ENCODE results near the gene LGMN. TPM values are rescaled to one million over a fixed set of nuclear protein-coding genes. Genes with fewer than 3 reads are reported as not detected.

Gene LGMN
- total and polyA plus RNA-seq, 2 of the 8 experiments (the other 6 are each of a cell fraction or from before 2014, with no cell fraction given), result 57.4 to 83.4 TPM

DNA sequence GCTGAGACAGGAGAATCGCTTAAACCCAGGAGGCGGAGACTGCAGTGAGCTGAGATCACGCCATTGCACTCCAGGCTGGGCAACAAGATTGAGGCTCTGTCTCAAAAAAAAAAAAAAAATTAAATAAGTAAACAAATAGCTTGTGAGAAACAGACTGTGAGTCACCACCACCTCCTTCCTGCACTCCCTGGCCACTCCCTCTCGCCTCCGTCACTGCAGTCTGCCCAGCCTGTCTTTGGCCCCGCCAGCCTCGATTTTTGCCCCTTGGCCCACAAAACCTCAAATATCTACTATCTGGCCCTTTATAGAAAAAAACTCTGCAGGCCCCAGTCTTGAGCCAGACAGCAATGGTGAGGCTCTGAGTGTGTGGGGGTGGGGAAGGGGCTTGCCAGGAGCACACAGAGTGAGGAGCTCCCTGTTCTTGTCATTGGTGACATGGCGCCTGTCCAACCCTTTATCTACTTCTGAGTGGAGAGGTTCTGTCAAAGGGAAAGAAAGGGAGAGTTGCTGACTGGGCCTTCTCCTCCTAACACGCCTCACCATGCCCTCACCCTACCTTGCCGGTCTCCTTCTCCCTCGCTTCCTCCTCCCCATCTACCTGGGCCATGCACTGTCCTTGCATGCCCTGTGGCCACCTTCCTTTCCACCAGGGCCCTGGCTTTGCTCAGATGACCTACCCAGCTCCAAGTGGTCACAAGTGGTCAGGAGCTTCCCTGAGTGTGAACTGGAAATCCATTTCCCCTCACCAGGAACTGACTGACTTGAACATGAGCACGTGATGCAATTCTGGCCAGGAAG lies 22.1 kb downstream of the LGMN start:
- Histone ChIP-seq H3K4me1 (replicated peaks in 1 of 4; ENCODE audit: control insufficient read depth in 3 of 4, insufficient read depth in 4 of 4, low read length in 3 of 4) (no peaks in the 10 kb centered on the region), H2AFZ (ENCODE audit: low read length) (no peak overlapping the region), H3K27me3 (replicated peaks in 1 of 4; ENCODE audit: control insufficient read depth in 3 of 4, extremely low read depth in 1 of 4, insufficient read depth in 3 of 4, low read length in 3 of 4) (no peaks in the 10 kb centered on the region), H2BK20ac (ENCODE audit: low read length) (no peak overlapping the region), H3K4ac (replicated peaks; ENCODE audit: insufficient read length, low read depth, low read length) (no peak overlapping the region), H4K91ac (replicated peaks; ENCODE audit: insufficient read length, low read length) (no peak overlapping the region), H3K14ac (ENCODE audit: insufficient read length) (no peak overlapping the region), H3K56ac (replicated peaks; ENCODE audit: insufficient read length, low read depth, low read length) (no peak overlapping the region), H3K9ac (replicated peaks in 1 of 4; ENCODE audit: extremely low read depth in 1 of 4, low read depth in 3 of 4, low read length in 3 of 4) (no peak overlapping the region), H2BK15ac (ENCODE audit: low read length) (no peak overlapping the region), H2BK120ac (replicated peaks; ENCODE audit: low read depth, low read length) (no peak overlapping the region), H4K8ac (ENCODE audit: extremely low read depth, insufficient read depth, low read length) (no peak overlapping the region), H2BK12ac (ENCODE audit: low read depth, low read length) (no peak overlapping the region), H2AK5ac (ENCODE audit: low read depth, low read length) (no peak overlapping the region), H3K27ac (ENCODE audit: low read depth, low read length) (no peak overlapping the region), H4K5ac (ENCODE audit: insufficient read length, low read depth, low read length) (no peak overlapping the region), H4K20me1 (replicated peaks in 1 of 2; ENCODE audit: control insufficient read depth in 1 of 2, insufficient read depth in 2 of 2, low read length in 2 of 2) (peaks cover 0 to 6% of the 10 kb centered on the region in 2 experiments), H3K9me3 (ENCODE audit: insufficient read depth in 2 of 2, low read depth in 1 of 2, low read length in 1 of 2) (no peaks in the 10 kb centered on the region), H2BK5ac (ENCODE audit: low read depth, low read length) (no peak overlapping the region), H3K36me3 (ENCODE audit: control insufficient read depth in 2 of 4, insufficient read depth in 4 of 4, low read length in 3 of 4) (peaks cover 0 to 4% (median 0%) of the 10 kb centered on the region in 4 experiments; a peak in 4 of 8 replicates), H3K18ac (ENCODE audit: extremely low read depth, low read length) (no peak overlapping the region), H3K23ac (ENCODE audit: insufficient read length) (no peak overlapping the region), H3K4me2 (ENCODE audit: insufficient read depth in 1 of 2, low read depth in 2 of 2, low read length in 2 of 2) (no peak overlapping the region), H3K23me2 (ENCODE audit: low read depth, low read length) (no peaks in the 10 kb centered on the region), H3K4me3 (ENCODE audit: extremely low read depth in 1 of 4, insufficient read depth in 2 of 4, low read depth in 3 of 4, low read length in 4 of 4) (no peak overlapping the region), H3K79me2 (ENCODE audit: control insufficient read depth in 1 of 2, insufficient read depth in 2 of 2, low read length in 2 of 2) (no peaks in the 10 kb centered on the region), H3K79me1 (ENCODE audit: low read depth, low read length) (no peaks in the 10 kb centered on the region; the same call in 1 of the 2 replicates)
- DNase-seq (ENCODE audit: low read depth in 1 of 2, low spot score in 2 of 2) (no peak), FAIRE-seq (no peak)
- 91% methylated on average over 12 of the region's 12 CpGs; no CpG with 5 or more reads in 1 of the 2 experiments for WGBS, 2 experiments (ENCODE audit: extremely low coverage in 1 of 2, insufficient coverage in 1 of 2, insufficient read length in 1 of 2, insufficient replicate concordance in 2 of 2, low coverage in 1 of 2, low lambda C conversion rate in 2 of 2, missing lambda C conversion rate in 1 of 2)
- CTCF ChIA-PET (ENCODE audit: partially characterized antibody), result interaction anchor here (0.6 to 2.2 kb wide), 4 partner anchors 11 to 66 kb away, joined by 3 to 9 read pairs (median 6); no protein-coding TSS in a partner anchor
- POLR2A ChIA-PET (ENCODE audit: partially characterized antibody), result no interaction called here
- TF ChIP-seq EZH2 (IDR thresholded peaks at IDR 0.05; ENCODE audit: low read depth, low read length, severe bottlenecking) (no peak), GABPA (IDR thresholded peaks at IDR 0.05; ENCODE audit: borderline replicate concordance, insufficient read depth, low read length) (no peak), SIRT6 (IDR thresholded peaks at IDR 0.05; ENCODE audit: low read length) (no peak)

All from H1 (cell line).